ENCODE data around the gene GID4.

GID4 gene

GRCh38 chr17:18044609-18045008 lies 5.4 kb downstream of the GID4 start:
- DNase-seq (ENCODE audit: low spot score) = no peak

DNA sequence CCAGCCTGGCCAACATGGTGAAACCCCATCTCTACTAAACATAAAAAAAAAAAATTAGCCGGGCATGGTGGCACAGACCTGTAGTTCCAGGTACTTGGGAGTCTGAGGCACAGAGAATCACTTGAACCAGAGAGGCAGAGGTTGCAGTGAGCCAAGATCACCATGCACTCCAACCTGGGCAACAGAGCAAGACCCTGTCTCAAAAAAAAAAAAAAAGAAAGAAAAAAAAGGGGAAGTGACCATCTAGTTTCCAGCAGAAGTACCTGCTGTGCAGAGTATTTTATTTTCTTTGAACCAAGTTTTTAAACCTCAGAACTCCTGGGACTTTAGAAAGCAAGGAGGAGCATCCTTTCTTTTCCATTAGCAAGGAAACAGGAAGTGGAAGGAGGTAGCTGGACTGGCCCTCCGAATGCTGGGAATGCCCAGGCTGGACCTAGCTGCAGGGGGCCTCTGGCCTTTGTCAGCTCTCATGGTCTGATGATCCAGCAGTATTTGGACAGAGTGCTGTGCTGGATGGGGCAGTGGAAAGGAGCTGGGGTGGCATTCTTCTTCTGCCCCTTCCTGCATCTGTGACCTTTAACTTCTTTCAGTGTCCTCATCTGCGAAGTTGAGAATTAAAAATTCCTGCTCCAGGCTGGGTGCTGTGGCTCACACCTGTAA lies 6.6 kb downstream of the GID4 start:
- DNase-seq (ENCODE audit: low spot score) = no peak

DNA sequence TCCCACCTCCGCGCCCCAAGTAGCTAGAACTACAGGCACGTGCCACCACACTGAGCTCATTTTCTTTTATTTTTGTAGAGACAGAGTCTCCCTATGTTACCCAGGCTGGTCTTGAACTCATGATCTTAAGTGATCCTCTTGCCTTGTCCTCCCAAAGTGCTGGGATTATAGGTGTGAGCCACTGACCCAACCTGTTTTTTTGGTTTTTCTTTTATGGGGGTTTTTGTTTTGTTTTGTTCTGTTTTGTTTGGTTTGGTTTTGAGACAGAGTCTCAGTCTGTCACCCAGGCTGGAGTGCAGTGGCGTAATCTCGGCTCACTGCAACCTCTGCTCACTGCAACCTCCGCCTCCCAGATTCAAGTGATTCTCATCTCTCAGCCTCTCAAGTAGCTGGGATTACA lies 16.4 kb downstream of the GID4 start:
- DNase-seq (ENCODE audit: low spot score) = no peak

DNA sequence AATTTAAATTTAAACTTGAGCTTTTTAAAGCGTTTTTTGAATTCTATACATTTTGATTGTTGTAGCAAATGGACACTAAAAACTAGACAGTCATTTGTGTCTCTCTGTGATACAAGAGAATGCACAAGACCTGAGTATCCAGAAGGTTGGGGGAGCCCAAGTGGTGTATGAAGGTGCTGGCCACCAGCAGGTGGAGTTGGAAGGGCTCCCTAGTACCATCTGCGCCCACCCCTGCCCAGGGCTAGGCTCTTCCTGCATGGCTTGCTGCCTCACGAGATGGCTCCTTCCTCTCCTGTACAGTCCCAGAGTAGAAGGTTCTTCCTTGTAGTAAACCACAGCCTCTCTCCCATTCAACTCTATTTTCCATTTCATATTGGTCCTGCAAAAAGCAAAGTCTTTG lies 17.0 kb downstream of the GID4 start:
- DNase-seq (ENCODE audit: low spot score) = no peak

GRCh38 chr17:18059283-18059682 lies 20.1 kb downstream of the GID4 start:
- no peak for DNase-seq (ENCODE audit: low spot score)

DNA sequence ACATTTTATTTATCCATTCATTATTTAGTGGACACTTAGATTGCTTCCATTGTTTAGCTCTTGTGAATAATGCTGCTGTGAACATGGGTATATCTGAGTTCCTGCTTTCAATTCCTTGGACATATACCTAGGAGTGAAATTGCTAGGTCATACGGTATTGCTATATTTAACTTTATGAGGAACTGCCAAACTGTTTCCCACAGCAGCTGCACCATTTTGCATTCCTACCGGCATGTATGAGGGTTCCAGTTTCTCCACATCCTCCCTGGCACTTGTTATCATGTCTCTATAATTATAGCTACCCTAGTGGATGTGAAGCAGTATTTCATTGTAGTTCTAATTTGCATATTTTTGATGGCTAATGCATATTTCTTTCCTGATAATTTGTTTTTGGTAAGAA lies 24.8 kb downstream of the GID4 start:
- no peak for DNase-seq (ENCODE audit: low spot score)

DNA sequence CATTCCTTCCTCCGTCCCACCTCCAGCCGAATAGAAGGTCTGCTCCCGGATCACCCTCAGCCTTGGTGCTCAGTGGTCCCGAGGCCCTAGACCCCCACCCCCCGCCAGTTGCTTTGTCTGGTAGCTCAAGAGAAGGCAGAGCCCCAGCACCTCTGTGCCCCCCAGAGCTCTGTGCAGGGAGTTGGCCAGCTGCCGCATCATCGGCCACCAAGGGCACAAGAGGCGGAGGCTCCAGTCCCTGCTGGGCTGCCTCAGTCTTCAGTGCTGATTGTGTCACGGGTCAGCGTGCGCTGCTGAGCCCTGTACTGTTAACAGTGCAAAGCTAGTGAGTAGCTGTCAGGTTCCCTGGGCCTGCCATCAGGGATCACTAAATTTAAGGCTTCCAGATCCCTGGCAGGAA lies 26.3 kb downstream of the GID4 start:
- no peak for DNase-seq (ENCODE audit: low spot score)

- no peak for DNase-seq (ENCODE audit: low spot score)
Observed at GRCh38 chr17:18066866-18067265, 27.7 kb downstream of the GID4 start.

DNA sequence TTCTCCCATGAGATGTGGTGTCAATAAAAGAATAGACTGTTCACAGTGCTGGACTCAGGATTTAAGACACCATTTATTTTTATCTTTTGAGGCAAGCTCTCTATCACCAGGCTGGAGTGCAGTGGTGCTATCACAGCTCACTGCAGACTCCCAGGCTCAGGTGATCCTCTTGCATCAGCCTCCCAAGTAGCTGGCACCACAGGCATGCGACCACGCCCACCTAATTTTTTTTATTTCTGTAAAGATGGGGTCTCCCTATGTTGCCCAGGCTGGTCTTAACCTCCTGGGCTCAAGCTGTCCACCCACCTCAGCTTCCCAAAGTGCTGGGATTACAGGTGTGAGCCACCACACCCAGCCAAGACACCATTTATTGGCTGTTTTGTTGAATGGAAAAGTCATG lies 29.9 kb downstream of the GID4 start:
- no peak for DNase-seq (ENCODE audit: low spot score)

- no peak for DNase-seq (ENCODE audit: low spot score)
Observed at GRCh38 chr17:18070861-18071340, 31.7 kb downstream of the GID4 start.

DNA sequence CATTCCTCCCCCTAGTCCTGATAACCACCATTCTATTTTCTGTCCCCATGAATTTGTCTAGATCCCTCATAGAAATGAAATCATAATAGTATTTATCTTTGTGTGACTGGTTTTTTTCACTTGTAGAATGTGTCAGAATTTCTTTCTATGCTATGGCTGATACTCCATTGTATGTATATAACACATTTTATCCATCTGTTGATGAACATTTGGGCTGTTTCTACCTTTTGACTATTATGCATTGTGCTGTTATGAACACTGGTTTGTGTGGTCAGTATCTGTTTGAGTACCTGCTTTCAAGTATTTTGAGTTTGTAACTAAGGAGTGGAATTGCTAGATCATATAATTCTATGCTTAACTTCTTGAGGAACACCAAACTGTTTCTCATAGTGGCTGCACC lies 32.5 kb downstream of the GID4 start:
- no peak for DNase-seq (ENCODE audit: low spot score)

DNA sequence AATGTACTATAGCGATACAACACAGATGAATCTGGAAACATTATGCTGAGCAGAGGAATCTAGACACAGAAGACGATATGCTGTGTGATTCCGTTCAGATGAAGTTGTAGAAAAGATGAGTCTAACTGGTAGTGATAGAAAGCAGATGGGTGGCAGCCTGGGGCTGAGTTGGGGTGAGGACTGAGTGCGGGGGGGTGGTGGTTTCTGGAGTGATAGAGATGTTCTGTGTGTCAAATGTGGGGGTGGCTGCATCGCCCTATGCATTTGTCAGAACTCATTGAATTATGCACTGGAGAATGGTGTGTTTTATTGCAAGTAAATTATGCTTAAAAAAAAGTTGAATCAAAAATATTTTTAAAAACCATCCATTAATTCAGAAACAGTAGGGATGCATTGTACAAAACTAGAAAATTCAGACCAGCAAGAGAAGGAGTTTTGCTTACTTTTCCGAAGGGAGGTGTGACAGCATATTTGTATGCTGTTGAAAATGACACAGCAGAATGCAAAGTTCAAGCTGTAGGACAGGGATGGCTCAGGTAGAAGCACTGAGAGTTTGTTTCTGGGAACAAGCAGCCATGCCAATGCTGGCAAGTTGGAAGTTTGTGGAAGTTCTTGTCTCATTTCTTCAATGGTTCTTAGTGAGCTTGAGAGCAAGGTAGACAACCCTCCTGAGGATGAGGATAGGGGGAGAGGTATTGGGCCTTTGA lies 35.5 kb downstream of the GID4 start:
- DNase-seq (ENCODE audit: low spot score) = no peak

DNA sequence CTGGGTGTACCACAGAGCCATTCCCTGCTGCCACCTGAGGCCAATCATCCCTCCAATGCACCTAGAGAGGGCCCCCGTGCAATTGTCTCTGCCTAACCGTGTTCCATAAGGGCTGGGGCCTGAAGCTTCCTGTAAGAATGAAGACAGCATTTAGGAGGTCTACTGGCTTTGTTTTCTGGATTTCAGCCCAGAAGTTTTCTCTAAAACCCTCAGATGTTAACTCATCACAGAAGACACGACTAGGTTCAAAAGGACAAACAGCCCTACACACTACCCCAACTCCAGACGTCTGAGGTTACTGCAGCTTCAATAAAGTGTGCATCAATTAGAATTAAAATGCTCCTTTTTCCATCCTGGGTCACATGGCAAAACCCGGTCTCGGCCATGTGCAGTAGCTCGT lies 37.7 kb downstream of the GID4 start:
- DNase-seq (ENCODE audit: low spot score) = no peak

GRCh38 chr17:18079543-18079942 lies 40.3 kb downstream of the GID4 start:
- DNase-seq (ENCODE audit: low spot score) = no peak

- DNase-seq (ENCODE audit: low spot score) = no peak
Observed at GRCh38 chr17:18084256-18084655, 45.0 kb downstream of the GID4 start.

- peak; percentile 90 for DNase-seq (ENCODE audit: low spot score)
Observed at GRCh38 chr17:18087610-18088491, 48.6 kb downstream of the GID4 start, which contains the start of gene DRG2. Gene DRG2, plus strand, starts transcription at chr17:18087948. Its CDS starts 76 bp downstream, at chr17:18088024.

GRCh38 chr17:18089613-18090012 lies 50.4 kb downstream of the GID4 start:
- DNase-seq (ENCODE audit: low spot score) = no peak

- no peak for DNase-seq (ENCODE audit: low spot score)
Observed at GRCh38 chr17:18093616-18094408, 54.6 kb downstream of the GID4 start.

DNA sequence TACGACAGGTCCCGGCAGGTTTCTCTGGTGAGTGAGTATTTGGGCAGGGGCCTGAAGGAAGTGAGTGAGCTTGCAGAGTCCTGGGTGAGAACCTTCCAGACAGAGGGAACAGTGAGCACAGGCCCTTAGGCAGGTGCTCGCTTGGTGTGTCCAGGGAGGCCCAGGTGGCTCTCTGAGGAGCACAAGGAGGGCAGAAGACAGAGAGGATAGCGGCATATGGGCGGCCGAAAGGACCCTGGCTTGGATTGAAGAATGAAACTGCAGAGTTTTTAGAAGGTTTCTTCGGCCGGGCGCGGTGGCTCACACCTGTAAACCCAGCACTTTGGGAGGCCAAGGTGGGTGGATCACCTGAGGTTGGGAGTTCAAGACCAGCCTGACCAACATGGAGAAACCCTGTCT lies 55.2 kb downstream of the GID4 start:
- no peak for DNase-seq (ENCODE audit: low spot score)

GRCh38 chr17:18099516-18099915 lies 60.3 kb downstream of the GID4 start:
- DNase-seq (ENCODE audit: low spot score) = no peak

DNA sequence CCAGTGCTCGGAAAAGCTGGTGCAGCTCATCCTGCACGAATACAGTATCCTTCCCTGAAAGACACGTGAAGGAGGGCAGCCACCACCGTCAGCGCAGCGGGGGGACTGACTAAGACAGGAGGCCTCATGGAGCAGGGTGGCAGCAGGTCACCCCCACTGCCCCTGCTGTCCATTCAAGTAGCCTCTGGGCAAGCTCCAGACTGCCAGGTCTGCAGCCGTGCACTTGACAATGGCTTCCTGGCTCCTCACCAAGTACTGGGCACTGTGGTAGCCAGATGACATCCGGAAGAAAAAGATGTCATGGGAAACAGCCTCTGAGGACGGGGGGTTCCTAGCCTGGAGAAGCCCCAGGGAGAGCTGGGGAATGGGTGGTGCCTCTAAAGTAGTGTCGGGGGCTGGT lies 61.4 kb downstream of the GID4 start:
- DNase-seq (ENCODE audit: low spot score) = no peak

DNA sequence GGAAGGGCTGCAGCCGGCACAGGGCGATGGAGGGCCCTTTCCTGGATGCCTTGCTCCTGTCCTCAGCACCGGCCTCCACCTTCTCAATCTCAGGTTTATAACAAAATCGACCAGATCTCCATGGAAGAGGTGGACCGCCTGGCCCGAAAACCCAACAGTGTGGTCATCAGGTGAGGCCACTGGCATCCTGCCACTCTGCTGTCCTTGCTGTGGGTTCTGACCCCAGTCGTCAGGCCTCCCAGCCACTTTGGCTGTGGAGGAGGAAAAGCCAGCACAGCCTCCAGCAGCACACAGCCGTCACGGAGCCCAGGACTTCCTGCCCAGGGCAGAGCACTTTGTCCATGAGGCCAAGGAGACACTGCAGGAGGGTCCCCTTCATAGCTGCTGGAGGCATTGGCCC lies 62.6 kb downstream of the GID4 start:
- DNase-seq (ENCODE audit: low spot score) = no peak

Data from germinal center (tissue), 1 donor.